HTR-8/SVneo (cell line): Measurements from ENCODE around the gene PREX1.
A peak's percentile ranks its signal among the peaks of the same experiment; 100 is the strongest.
"Not testable (repeated sequence)": the region's sequence is repeated elsewhere in the genome, so short reads cannot be mapped to it uniquely, and the experiment has no call there.

Experiments
- DNase-seq: peaks from one replicate; pipeline ENCODE4 v3.0.0; 2011; ENCODE audit warnings: low spot score, mixed read lengths; ENCODE audit not compliant: insufficient read length
- FAIRE-seq: peaks from 2 replicates; lab custom pipeline; 2011; peaks lifted over from hg19 to GRCh38; lab: Jason Lieb, UNC

Gene PREX1

GRCh38 chr20:48814633-48815032 lies 13.2 kb downstream of the PREX1 start:
- FAIRE-seq (no peak), DNase-seq (no peak)

- no peak for DNase-seq
- FAIRE-seq, result peak; percentile 9
These were observed 13.8 kb downstream of the PREX1 start for GRCh38 chr20:48813930-48814546.

- DNase-seq, result no peak
- FAIRE-seq, result no peak
These were observed 14.4 kb downstream of the PREX1 start for GRCh38 chr20:48813446-48813747.

GRCh38 chr20:48812600-48813445 lies 15.0 kb downstream of the PREX1 start:
- DNase-seq (no peak), FAIRE-seq (peak; percentile 74)

GRCh38 chr20:48812114-48812513 lies 15.7 kb downstream of the PREX1 start:
- not testable (repeated sequence) for DNase-seq, FAIRE-seq

GRCh38 chr20:48809673-48810072 lies 18.1 kb downstream of the PREX1 start:
- DNase-seq (no peak), FAIRE-seq (no peak)

- DNase-seq (no peak), FAIRE-seq (no peak)
These were observed 19.3 kb downstream of the PREX1 start for GRCh38 chr20:48808382-48809034.

- FAIRE-seq (peak; percentile 76), DNase-seq (no peak)
These were observed 20.0 kb downstream of the PREX1 start for GRCh38 chr20:48807586-48808381.

- no peak for FAIRE-seq
- no peak for DNase-seq
These were observed 20.7 kb downstream of the PREX1 start for GRCh38 chr20:48807051-48807450.

GRCh38 chr20:48805716-48806115 lies 22.1 kb downstream of the PREX1 start:
- DNase-seq (no peak), FAIRE-seq (peak; percentile 74)

GRCh38 chr20:48805286-48805685 lies 22.5 kb downstream of the PREX1 start:
- DNase-seq, result no peak
- peak; percentile 48 for FAIRE-seq

- FAIRE-seq, result peak; percentile 83
- DNase-seq, result no peak
These were observed 23.4 kb downstream of the PREX1 start for GRCh38 chr20:48804300-48804980.

GRCh38 chr20:48803176-48804053 lies 24.4 kb downstream of the PREX1 start:
- DNase-seq (no peak), FAIRE-seq (peak; percentile 57)

GRCh38 chr20:48802647-48803046 lies 25.2 kb downstream of the PREX1 start:
- DNase-seq, result no peak
- FAIRE-seq, result no peak

- FAIRE-seq (peak; percentile 16), DNase-seq (no peak)
These were observed 25.6 kb downstream of the PREX1 start for GRCh38 chr20:48802216-48802615.

- FAIRE-seq (no peak), DNase-seq (no peak)
These were observed 26.6 kb downstream of the PREX1 start for GRCh38 chr20:48801197-48801596.

- FAIRE-seq, result no peak
- no peak for DNase-seq
These were observed 27.6 kb downstream of the PREX1 start for GRCh38 chr20:48800177-48800576.

GRCh38 chr20:48799328-48800105 lies 28.3 kb downstream of the PREX1 start:
- peak; percentile 69 for FAIRE-seq
- no peak for DNase-seq
